PC-3 (cell line): ENCODE data around the gene DNLZ. TPM values are rescaled to one million over a fixed set of nuclear protein-coding genes. Genes with fewer than 3 reads are reported as not detected.

Source experiments
- ATAC-seq: fragments of 200-7000 bp; cut with Tn5 transposase; 2 replicates; pipeline ENCODE4 v1.9.1; 2020; ENCODE audit warnings: mild to moderate bottlenecking, moderate library complexity
- BruUV-seq: library from RNA; stranded (reverse); fragments of 400-500 nt; replicated peaks from 2 replicates; lab custom pipeline; 2021; lab: Mats Ljungman, UMichigan
- CTCF ChIA-PET: fragments of 300-600 bp; sonication (Branson Sonifier 250); formaldehyde crosslinking; loops from one replicate; lab custom pipeline; 2022; ENCODE audit warnings: antibody characterized with exemption; lab: Charles Lee
- POLR2A ChIA-PET: fragments of 300-600 bp; sonication (Branson Sonifier 250); formaldehyde crosslinking; loops from one replicate; lab custom pipeline; 2022; ENCODE audit warnings: antibody characterized with exemption; ENCODE audit not compliant: unreplicated experiment; lab: Charles Lee
- DNase-seq: peaks from one replicate; pipeline ENCODE4 v3.0.0-alpha.2; 2015
- H2AFZ ChIP-seq: fragments of 300-600 bp; sonication (generic); 2 replicates; pipeline ENCODE4 v1.6.0; 2016; ENCODE audit warnings: antibody characterized with exemption, low read length
- H3F3A ChIP-seq: fragments of 300-600 bp; sonication (generic); one replicate; pipeline ENCODE4 v1.6.0; 2017; ENCODE audit warnings: antibody characterized with exemption, low read length, control low read depth, mild to moderate bottlenecking; ENCODE audit not compliant: unreplicated experiment
- H3K27ac ChIP-seq: fragments of 300-600 bp; sonication (generic); 2 replicates; pipeline ENCODE4 v1.5.1; 2016; ENCODE audit warnings: mild to moderate bottlenecking, low read length
- H3K27me3 ChIP-seq: fragments of 300-600 bp; sonication (generic); 2 replicates; pipeline ENCODE4 v1.6.1; 2016; ENCODE audit warnings: low read length, mixed read lengths
- H3K36me3 ChIP-seq: fragments of 300-600 bp; sonication (generic); 2 replicates; pipeline ENCODE4 v1.6.1; 2016; ENCODE audit warnings: low read depth, mixed run types, low read length, mixed read lengths
- H3K4me1 ChIP-seq: fragments of 300-600 bp; sonication (generic); 2 replicates; pipeline ENCODE4 v1.5.1; 2016; ENCODE audit warnings: low read length; ENCODE audit not compliant: insufficient read depth
- H3K4me2 ChIP-seq: fragments of 300-600 bp; sonication (generic); 2 replicates; pipeline ENCODE4 v1.6.0; 2016; ENCODE audit warnings: low read length
- H3K4me3 ChIP-seq: fragments of 300-600 bp; sonication (generic); 2 replicates; pipeline ENCODE4 v1.5.1; 2016; ENCODE audit warnings: mild to moderate bottlenecking, low read length, mixed read lengths
- H3K79me2 ChIP-seq: fragments of 300-600 bp; sonication (generic); 2 replicates; pipeline ENCODE4 v1.6.1; 2017; ENCODE audit warnings: low read length, mixed read lengths
- H3K9ac ChIP-seq: fragments of 300-600 bp; sonication (generic); 2 replicates; pipeline ENCODE4 v1.6.0; 2016; ENCODE audit warnings: mild to moderate bottlenecking, low read length
- H3K9me2 ChIP-seq: fragments of 300-600 bp; sonication (generic); replicated peaks from 2 replicates; pipeline ENCODE4 v1.6.1; 2016; ENCODE audit warnings: mixed run types, low read length, mixed read lengths
- H3K9me3 ChIP-seq: fragments of 300-600 bp; sonication (generic); 2 replicates; pipeline ENCODE4 v1.6.1; 2016; ENCODE audit warnings: low read length, mixed read lengths
- H4K20me1 ChIP-seq: fragments of 300-600 bp; sonication (generic); 2 replicates; pipeline ENCODE4 v1.6.1; 2016; ENCODE audit warnings: low read length, mixed read lengths
- CTCF ChIP-seq: fragments of 300-600 bp; sonication (generic); conservative IDR thresholded peaks from 2 replicates; pipeline ENCODE4 v1.5.1; 2017; ENCODE audit warnings: antibody characterized with exemption, low read depth, mild to moderate bottlenecking, low read length
- EZH2 ChIP-seq: fragments of 300-600 bp; sonication (generic); IDR thresholded peaks from one replicate; pipeline ENCODE4 v1.6.1; 2017; ENCODE audit warnings: antibody characterized with exemption, mild to moderate bottlenecking, low read length; ENCODE audit not compliant: unreplicated experiment
- EZH2phosphoT487 ChIP-seq: fragments of 300-600 bp; sonication (generic); IDR thresholded peaks from 2 replicates; pipeline ENCODE4 v1.6.1; 2018; ENCODE audit warnings: mild to moderate bottlenecking, antibody characterized with exemption, low read length, borderline replicate concordance
- intact Hi-C: fragments of 100-400 bp; cut with micrococcal nuclease; formaldehyde crosslinking; loops from 2 replicates; pipeline ENCODE4 v1.9.0; 2023
- total RNA-seq: library from RNA; depleted of rRNA; stranded (reverse); fragments of >200 nt; gene quantifications from 2 replicates; pipeline ENCODE4 v1.2.3, GENCODE V29; 2014

DNLZ gene
- total RNA-seq, 1 experiment from 2014 or later, result 51.4 TPM

DNA sequence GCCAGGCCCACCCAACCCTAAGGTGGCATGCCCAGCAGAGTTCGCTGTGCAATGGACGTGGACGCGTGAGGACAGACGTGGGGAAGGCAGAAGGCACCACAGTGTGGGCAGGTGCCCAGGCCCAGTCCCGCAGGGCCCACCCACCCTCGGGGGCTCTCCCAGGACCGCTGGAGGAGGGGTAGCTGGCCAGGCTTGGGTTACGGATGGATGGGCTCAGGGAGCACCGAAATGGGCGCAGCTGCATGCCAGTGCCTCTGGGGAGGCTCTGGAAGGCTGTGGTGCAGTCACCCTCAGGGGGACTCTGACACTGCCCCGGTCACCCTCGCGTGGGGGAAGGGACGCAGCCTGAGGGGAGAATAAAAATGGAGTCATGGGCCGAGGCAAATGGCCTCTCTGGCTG lies 45.8 kb downstream of the DNLZ start:
- no TSS peak for BruUV-seq
- H3F3A ChIP-seq, result no peaks in the 10 kb centered on the region

GRCh38 chr9:136316896-136317676 lies 46.5 kb downstream of the DNLZ start:
- POLR2A ChIA-PET, result no interaction called here
- H3K4me3 ChIP-seq, result no peak overlapping the region
- TF ChIP-seq EZH2 (no peak), CTCF (no peak), EZH2phosphoT487 (no peak)
- no peaks in the 10 kb centered on the region for H3K4me1 ChIP-seq
- CTCF ChIA-PET, result no interaction called here
- ATAC-seq (no peak), DNase-seq (no peak)
- no peaks in the 10 kb centered on the region for H3K9me3 ChIP-seq
- H3K4me2 ChIP-seq, result no peak overlapping the region
- no peaks in the 10 kb centered on the region for H3F3A ChIP-seq
- H3K9ac ChIP-seq, result no peak overlapping the region
- H3K36me3 ChIP-seq, result no peaks in the 10 kb centered on the region
- no peaks in the 10 kb centered on the region for H4K20me1 ChIP-seq
- no peaks in the 10 kb centered on the region for H3K79me2 ChIP-seq
- intact Hi-C loops, result no loop called here
- no peak overlapping the region for H3K27ac ChIP-seq
- no peaks in the 10 kb centered on the region for H3K27me3 ChIP-seq
- no TSS peak for BruUV-seq
- H2AFZ ChIP-seq, result no peak overlapping the region
- H3K9me2 ChIP-seq, result no peaks in the 10 kb centered on the region

More for the DNA sequence above, 45.8 kb downstream of the DNLZ start:
- no peak overlapping the region for H3K9ac ChIP-seq
- TF ChIP-seq CTCF, result no peak
- TF ChIP-seq EZH2, result no peak
- no peaks in the 10 kb centered on the region for H3K4me1 ChIP-seq
- no peaks in the 10 kb centered on the region for H3K27me3 ChIP-seq
- CTCF ChIA-PET, result no interaction called here
- H3K79me2 ChIP-seq, result no peaks in the 10 kb centered on the region
- H3K36me3 ChIP-seq, result no peaks in the 10 kb centered on the region
- intact Hi-C loops, result no loop called here
- no peak overlapping the region for H2AFZ ChIP-seq
- no peak overlapping the region for H3K4me3 ChIP-seq
- POLR2A ChIA-PET, result no interaction called here
- H3K9me2 ChIP-seq, result no peaks in the 10 kb centered on the region
- H4K20me1 ChIP-seq, result no peaks in the 10 kb centered on the region
- DNase-seq (no peak), ATAC-seq (no peak)
- H3K4me2 ChIP-seq, result no peak overlapping the region
- no peak overlapping the region for H3K27ac ChIP-seq
- no peaks in the 10 kb centered on the region for H3K9me3 ChIP-seq

DNA sequence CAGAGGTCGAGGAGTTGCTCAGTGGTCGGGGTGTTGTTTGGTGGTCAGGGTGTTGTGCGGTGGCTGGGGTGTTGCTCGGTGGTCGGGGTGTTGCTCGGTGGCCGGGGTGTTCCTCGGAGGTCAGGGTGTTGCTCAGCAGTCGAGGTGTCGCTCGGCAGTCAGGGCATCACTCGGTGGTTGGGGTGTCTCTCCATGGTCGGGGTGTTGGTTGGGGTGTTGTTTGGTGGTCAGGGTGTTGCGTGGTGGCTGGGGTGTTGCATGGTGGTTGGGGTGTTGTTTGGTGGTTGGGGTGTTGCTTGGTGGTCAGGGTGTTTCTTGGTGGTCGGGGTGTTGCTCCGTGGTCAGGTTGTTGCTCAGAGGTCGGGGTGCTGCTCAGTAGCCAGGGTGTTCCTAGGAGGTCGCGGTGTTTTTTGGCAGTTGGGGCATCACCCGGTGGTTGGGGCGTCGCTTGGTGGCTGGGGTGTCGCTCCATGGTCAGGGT lies 47.2 kb downstream of the DNLZ start:
- Histone ChIP-seq H3K4me1 (no peaks in the 10 kb centered on the region), H3F3A (no peaks in the 10 kb centered on the region), H3K27me3 (no peaks in the 10 kb centered on the region), H2AFZ (no peak overlapping the region), H3K27ac (no peak overlapping the region), H3K4me3 (no peak overlapping the region), H3K9ac (no peak overlapping the region), H4K20me1 (no peaks in the 10 kb centered on the region), H3K4me2 (no peak overlapping the region), H3K9me3 (no peaks in the 10 kb centered on the region), H3K79me2 (no peaks in the 10 kb centered on the region), H3K9me2 (no peaks in the 10 kb centered on the region), H3K36me3 (no peaks in the 10 kb centered on the region)
- ChIA-PET CTCF (no interaction called here), POLR2A (no interaction called here)
- no TSS peak for BruUV-seq
- DNase-seq (no peak), ATAC-seq (no peak)
- intact Hi-C loops, result no loop called here
- TF ChIP-seq CTCF (no peak), EZH2 (no peak), EZH2phosphoT487 (no peak)
